IPS DF 4.7 (cell line): ENCODE data around the gene KREMEN1.

ENCODE experiments used
- DNase-seq: peaks from one replicate; pipeline ENCODE4 v3.0.0-alpha.2; 2013; ENCODE audit warnings: low spot score; ENCODE audit errors: extremely low read depth

The KREMEN1 gene

GRCh38 chr22:29149841-29150555, 77.2 kb downstream of the KREMEN1 start:
- no peak for DNase-seq

- DNase-seq = no peak
Observed at GRCh38 chr22:29150701-29151100, 77.9 kb downstream of the KREMEN1 start.

DNA sequence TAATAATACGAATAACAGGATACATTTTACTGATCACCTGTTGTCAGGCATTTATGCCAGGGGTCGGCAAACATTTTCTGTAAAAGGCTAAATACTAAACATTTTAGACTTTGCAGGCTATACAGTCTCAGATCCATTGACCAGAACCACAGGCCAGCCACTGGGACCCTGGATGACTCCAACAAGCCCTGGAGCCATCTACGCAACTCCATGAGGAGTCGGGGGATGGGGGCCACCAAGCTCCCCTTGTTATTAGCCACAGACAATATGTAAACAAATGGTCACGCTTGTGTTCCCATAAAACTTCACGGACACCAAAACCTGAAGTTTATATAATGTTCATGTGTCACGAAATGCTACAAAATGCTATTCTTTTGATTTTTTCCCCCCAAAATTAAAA, 78.5 kb downstream of the KREMEN1 start:
- DNase-seq = no peak

GRCh38 chr22:29152045-29152953, 79.5 kb downstream of the KREMEN1 start:
- DNase-seq = no peak

- no peak for DNase-seq
Observed at GRCh38 chr22:29152954-29153719, 80.3 kb downstream of the KREMEN1 start.

DNA sequence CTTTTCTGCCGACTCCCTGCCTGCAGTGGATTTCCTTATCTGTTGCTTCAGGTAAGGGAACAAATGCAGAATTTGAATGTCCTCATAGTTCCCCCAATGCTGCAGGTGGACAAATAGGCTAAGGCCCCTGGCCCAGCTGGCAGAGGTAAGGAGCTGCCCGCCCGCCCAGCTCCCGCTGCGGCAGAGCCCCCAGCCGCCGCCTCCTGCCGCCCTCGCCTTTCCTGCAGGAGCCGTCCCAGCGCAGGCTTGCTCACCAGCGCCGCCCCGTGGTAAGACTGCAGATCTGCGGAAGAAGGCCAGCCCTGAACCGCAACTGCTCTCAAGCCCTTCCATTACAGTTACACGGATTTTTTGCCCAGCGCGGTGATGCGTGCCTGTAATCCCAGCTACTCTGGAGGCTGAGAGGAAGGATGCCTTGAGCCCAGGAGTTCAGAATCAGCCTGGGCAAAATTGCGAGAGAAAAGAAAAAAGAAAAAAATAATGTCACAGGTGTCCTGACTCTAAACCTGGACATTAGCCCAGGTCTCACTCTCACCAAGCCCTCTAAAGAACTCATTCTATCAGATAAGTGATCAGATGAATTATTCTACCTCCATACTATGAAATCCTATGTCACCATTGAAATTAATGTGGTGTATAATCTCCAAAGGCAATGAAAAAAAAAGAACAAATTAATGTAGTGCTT, 81.7 kb downstream of the KREMEN1 start:
- DNase-seq = no peak

DNA sequence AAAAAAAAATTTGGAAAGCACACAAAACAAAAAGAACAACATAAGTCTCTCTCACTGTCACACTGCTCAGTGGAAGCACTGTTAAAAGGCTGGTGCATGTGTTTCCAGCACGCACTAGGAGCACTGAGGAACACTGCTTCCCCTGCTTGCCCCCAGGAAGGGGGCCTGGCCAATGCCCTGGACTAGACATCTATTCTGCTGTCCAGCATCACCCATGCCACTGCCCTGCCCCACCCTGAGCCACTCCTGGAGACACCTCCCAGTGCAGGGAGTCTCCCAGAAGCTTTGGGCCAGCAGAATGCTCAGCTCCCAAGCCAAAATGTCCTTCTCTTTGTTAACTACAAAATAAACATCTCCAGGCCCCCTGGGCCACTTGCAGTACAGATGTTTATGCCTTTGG, 83.1 kb downstream of the KREMEN1 start:
- no peak for DNase-seq

DNA sequence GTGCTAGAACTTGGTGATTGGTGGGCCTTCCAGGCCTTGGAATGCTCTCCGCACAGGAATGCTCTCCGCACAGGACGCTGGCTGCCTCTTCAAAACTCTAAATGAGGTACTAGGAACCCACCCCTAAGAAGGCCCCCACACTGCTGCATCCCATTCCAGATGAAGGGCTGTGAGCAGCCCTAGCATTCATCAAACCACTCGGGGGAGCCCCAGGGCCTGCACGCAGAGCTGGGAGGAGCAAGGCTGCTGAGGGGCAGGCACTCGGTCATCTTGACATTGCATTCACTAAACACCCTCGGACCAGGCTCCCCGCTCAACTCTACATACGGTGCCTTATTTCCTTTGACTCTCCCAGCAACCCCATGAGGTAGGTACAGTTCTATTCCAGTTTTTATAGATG, 83.7 kb downstream of the KREMEN1 start:
- no peak for DNase-seq

DNA sequence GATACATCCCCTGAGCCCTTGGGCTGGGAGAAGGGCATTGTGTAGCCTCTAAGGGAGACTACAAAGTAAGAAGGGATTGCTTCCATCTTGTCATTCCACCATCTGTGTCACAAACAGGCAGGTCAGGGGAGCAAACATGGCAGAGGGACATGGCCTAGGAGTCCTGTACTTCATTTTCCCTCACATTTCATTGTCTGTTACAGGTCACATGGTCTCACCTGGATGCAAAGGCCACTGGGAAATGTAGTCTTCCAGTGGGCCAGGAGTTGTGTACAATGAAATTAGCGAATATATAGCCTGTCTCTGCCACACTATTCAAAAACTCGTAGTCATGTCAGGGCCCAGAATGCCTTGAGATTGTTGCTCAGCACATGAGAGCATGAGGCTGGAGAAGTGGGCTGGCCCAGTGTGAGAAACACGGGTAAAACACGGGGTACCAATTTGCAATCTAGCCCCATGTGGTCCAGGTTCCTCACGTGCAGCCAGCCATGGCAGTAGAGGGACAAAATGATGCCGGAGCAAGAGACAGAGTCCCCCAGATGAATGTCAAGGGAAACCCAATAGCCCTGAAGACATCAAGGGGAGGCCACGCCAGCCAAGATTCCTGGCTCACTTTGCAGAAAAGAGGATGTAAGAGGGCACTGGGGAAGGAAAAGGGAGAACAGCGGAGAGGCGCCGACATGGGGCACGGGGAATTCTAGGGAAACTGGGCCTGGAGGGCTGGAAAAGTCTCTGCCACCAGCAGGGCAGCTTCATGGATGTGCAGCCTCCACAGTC, 85.1 kb downstream of the KREMEN1 start:
- no peak for DNase-seq

DNA sequence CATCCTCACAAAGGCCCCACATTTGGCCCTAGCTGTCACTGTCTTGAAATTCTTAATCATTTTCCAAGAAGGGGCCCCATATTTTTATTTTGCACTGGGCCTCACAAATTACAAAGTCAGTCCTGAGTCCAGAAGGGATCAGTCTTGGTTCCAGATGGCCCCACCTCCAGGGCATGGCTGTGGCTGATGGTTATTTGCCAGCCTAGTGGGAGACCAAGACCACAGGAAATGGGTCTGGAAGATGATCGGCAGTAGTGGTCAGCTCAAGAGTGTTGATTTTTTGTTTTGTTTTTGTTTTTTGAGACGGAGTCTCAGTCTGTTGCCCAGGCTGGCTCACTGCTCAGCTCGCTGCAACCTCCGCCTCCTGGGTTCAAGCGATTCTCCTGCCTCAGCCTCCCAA, 85.7 kb downstream of the KREMEN1 start:
- no peak for DNase-seq

GRCh38 chr22:29163808-29164207, 91.0 kb downstream of the KREMEN1 start:
- DNase-seq = no peak

DNA sequence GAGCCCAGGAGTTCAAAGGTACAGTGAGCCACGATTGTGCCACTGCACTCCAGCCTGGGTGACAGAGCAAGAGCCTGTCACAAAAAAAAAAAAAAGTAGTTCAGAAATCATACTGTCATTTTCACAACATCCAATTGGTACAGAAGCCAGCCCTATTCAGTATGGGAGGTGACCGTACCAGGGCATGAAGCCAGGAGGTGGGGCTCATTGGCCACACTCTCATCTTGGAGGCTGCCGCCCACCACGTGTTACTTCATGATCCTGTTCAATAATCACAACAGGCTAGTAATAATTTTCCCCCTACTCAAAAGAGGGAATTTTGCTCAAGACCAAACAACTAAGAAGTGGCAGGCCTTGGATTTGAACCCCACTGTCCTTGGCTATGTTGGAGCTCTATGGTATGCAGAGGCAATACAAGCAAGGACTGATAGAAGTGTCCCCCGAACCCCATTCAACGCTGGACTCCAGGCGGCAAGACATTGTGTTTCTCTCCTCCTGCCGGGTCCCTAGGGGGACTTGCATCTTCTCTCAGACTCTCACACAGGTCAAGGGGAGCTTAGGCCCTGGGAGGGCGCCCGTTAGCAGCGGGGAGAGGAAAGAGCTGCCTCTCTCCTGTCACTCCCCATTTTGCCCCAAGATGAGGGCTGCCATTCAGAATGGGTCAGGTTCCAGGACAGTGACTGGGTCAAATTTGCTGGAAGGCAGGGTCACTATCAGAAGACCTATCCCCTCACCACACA, 92.7 kb downstream of the KREMEN1 start:
- DNase-seq = no peak

DNA sequence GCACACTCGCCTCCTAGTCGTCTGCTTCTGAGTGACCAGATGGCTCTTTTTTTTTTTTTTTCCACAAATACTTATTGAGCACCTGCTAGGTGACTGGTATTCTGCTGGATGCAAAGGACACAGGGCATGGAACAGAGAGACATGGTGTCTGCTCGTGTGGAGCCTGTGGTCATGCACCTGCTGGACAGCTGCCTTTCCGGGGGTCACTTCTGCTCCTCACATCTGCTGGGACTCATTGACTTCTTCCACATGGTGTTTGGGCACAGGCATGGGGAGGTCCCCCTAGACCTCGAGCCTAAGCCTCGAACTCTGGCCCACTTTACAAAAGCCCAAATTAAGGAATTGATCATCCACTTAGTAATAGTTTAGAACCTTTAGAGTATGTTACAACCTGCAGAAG, 93.3 kb downstream of the KREMEN1 start:
- DNase-seq = no peak

DNA sequence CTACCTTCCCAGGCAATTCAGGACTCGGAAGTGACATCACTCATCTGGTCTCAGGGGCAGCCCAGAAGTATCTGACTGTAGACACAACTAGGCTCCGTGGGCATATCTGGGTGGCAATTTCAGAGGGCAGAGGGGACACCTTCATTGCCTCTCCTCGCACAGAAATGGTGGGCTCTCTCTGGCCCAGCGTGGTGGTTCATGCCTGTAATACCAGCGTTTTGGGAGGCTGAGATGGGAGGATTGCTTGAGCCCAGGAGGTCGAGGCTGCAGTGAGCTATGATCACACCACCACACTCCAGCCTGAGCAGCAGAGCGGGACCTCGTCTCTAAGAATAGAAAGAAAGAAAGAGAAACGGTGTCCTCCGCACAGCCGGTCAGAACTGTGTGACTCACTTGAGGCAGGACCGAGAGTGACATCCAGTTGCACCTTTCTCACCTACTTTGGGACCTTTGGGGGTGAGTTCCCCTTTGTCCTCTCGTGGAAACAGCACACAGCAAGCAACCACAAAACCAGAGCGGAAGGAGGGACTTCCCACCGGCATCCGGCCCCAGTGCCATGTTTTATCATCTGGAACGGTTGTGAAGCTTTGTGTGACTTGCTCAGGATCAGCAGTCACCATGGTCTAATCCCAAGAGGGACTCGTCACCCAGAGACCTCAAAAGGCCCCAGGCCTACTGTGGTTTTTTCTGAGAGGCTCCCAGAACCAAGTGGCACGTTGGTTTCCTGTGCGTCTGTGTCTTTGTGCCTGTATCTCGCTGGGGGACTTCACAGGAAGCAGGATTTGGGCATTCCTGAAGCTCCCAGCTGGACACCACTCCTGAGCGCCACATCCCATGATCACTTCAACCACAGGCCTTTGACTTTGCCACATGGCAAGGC, 94.4 kb downstream of the KREMEN1 start:
- DNase-seq = no peak

- no peak for DNase-seq
Observed at GRCh38 chr22:29171721-29172120, 98.9 kb downstream of the KREMEN1 start.

DNA sequence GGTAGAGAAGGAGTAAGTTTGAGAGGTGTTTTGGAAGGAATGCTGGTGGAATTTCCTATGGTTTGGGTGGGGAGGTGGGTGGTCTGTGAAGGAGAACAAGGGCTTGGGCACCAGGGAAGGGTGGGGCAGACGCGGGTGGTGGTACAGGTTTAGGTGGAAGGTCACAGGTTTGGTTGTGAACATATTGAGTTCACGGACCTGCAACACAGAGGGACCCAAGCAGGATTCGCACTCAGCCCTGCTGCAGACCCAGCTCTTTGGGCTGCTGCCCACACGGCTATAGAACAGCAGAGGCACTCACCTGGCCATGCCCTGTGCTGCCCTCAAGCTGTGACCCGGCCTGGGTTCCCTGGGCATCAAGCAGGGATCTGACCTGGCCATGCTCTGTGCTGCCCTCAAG, 99.4 kb downstream of the KREMEN1 start:
- DNase-seq = no peak

- no peak for DNase-seq
Observed at GRCh38 chr22:29175312-29175835, 102.5 kb downstream of the KREMEN1 start.

GRCh38 chr22:29183971-29184848, 111.4 kb downstream of the KREMEN1 start:
- no peak for DNase-seq
